Hematopoietic multipotent progenitor cell treated with erythropoietin and hydrocortisone succinate and interleukin-3 and kit ligand, for 15 days (in vitro differentiated cells): ENCODE measurements around the gene ENO4.

Experiments
- DNase-seq: peaks from one replicate; pipeline ENCODE4 v3.0.0-alpha.2; 2015; ENCODE audit warnings: low spot score

The ENO4 gene, protein sequence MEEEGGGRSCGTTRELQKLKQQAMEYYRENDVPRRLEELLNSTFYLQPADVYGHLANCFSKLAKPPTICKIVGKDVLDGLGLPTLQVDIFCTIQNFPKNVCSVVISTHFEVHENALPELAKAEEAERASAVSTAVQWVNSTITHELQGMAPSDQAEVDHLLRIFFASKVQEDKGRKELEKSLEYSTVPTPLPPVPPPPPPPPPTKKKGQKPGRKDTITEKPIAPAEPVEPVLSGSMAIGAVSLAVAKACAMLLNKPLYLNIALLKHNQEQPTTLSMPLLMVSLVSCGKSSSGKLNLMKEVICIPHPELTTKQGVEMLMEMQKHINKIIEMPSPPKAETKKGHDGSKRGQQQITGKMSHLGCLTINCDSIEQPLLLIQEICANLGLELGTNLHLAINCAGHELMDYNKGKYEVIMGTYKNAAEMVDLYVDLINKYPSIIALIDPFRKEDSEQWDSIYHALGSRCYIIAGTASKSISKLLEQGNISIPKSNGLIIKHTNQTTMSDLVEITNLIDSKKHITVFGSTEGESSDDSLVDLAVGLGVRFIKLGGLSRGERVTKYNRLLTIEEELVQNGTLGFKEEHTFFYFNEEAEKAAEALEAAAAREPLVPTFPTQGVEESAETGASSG

DNA sequence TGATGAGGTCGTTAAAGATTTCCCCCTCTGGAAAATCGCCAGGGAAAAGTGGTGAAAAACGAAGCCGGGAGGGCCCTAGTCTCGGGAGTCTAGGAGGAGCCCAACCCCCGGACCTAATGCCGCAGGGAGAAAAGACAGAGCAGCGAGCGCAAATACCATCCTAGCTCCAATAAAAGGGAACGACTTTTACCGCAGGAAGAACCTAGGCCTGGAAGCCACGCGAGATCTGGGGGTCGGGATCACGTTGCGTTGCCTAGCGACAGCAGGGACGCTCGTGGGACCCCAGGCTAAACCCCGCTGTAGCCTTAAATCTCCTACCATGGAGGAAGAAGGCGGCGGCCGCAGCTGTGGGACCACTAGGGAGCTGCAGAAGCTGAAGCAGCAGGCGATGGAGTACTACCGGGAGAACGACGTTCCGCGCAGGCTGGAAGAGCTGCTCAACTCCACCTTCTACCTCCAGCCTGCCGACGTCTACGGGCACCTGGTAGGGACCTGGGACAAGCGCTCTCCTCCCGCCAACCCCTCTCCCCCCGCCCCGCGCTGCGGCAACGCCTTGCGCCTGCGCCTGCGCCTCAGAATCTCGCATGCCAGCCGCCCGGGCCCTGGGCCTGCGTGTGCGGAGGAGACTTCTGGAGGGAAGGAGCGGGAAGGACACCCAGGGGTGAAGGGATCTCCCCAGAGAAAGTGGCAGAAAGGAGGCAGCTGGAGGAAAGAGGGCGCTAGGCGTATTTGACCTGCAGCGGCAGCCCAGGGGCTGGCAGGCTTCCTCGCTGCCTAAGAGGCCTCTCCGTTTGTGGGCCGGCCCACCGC is at the start of gene ENO4:
ENO4 (plus strand) TSS at position 252 of the 810 bp plus-strand sequence; CDS start at position 320, 68 bp downstream.
- no peak for DNase-seq

DNA sequence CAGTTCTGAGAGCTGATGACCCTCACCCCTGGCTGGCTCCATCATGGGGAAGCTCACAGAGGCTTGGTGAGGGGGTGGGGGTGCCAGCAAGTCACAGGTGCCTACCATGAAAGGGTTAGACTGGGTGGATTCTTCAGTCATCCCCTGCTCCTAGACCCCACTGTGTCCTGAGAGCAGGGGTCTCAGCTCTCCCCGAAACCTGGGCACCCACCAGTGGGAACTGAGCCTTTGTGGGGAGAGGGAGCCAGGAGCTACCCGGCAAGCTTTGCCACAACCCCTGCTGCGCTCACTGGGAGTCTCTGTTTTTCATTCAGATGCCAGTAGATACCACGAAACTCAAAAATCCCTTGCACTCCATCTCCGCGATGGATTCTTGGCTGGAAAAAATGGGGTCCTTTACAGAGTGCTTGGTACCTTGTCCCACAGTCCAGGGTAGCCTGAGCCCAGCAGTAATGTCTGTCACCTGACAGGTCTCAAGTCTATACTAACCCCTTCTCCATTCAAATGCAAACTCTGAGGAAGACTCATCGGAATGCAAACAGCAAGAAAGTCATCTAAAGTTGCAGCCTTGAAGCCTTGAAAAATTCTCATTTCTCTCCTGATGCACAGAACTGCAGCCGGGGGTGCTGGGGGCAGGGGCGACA is 48.9 kb upstream of the ENO4 start:
- no peak for DNase-seq

DNA sequence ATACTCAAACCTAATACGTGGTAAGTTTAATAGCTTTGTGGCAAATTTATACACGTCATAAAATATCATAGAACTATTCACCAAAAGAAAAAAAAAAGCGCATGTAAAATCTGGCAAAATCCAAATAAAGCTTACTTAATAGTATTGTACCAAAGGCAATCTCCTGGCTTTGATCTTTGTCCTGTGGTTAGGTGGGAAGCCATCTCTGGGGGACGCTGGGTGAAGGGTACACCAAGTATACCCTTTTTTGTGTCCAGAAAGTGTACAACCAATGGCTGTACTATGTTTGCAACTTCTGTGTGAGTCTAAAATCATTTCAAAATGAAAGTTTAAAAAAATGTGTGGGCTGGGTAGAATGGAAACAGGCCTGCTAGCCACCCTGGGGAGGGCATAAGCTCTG is 47.6 kb upstream of the ENO4 start:
- no peak for DNase-seq

DNA sequence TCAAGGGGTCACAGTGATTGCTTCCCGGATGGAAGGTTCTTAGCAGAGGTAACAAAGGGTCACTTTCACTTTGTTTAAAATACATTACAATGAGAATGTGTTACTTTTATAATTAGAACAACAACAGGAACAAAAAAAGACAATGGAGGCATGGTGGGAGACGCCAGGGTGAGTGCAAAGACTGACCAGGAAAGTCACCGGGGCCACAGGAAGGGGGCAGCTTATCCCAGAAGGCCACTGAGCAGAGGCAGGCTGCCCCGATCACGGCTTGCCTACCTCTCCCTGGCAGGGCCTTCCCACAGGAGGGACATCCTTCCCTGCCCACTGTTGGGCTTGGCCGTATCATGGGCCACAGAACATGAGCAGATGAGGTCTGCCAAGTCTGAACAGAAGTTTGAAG is 46.8 kb upstream of the ENO4 start:
- no peak for DNase-seq

DNA sequence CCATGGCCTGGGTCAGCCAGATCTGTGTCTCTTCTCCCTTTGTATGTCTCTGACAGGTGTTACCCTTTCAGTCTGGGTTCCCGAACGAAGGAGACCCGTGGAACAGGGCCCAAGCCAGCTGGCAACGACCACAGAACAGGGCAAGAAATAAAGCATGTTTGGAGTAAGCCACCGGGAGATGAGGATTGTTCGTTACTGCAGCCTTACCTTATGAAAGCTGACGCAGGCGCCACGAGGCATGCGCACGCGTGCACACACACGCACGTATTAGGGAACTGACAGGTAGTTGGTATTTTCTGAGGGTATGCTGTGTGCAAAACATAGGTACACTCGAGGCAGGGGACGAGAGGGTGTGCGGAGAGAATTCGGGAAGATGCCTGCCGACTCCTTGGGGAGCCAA is 46.4 kb upstream of the ENO4 start:
- DNase-seq, result no peak

DNA sequence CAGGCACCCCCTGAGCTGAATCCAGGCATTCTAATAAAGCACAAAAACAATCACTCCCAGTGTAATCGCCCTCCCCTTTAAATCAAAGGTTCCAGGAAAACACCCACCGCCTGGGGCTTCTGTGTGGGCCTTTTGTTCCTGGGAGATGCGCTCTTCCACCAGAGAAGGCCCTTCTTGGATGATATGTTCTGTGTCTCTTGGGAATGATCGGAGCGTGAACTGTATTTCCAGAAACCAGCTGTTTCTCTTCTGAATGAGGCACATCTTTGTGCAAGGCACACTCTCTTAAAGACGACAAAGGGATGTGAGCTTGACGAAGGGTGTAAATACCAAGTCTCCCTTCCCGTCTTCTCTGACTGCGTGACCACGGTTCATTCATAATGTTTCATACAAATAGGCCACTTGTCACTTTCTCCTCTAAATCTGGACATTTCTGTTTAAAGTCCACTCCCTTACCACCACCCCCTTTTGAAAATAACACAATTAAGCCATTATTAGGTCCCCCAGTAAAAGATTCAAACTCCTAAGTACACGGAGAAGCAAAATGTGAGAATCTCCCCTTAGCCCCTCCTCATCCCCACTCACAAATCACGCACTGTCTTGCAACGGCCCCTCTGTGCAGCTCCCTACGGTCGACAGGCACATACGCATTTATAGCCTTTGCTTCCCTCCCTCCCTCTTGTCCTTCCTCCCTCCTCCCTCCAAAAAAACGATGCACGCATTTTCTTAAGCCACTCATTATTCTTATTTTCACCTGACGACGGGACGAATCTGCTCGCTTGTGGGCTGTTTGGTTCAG is 45.6 kb upstream of the ENO4 start:
- DNase-seq, result no peak

DNA sequence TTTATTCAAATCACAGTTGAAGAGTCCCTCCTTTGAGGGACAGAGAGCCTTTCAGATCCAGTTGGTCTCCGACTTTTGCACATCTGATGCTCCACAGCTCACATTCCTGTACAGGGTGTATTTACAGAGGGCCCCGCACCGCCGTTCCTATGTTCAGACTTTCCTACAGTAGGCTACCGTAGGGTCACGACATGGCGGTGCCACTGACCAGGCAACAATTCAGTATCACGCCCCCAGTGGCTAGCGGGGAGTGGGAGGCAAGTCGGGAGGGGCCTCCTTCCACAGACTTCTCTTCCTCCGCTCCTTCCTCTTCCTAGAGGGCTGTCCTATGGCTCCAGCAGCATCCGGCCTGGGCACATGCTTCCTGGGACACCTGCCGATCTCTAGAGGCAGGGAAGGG is 40.6 kb upstream of the ENO4 start:
- no peak for DNase-seq

DNA sequence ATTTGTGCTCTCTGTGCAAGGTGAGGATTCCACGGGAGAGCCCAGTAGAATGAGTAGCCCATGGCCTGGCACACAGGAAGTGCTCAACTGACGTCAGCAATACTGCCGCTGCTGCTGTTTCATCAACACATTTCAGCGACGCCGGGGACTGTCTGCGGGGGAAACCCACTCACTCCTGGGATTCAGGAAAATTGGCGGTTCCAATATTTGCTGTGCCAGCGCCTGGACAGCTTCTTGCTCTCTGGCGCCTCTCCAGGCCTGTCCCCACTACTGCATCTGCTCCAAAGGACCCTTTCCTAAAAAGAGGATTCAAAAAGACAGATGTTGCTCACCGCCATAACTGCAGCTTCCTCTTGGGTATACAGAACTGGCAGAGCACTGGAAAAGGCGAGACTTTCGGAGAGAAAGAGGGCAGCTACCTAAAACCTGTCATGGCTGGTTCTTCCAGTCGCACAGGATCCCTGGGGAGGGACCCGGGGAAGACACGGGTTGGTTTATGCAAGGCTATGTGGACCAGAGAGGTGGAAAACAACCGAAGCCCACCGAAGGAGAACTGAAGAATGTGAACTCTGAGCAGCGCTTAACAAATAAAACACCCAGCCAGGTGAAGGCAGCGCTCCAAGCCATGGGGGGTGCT is 39.7 kb upstream of the ENO4 start:
- no peak for DNase-seq

DNA sequence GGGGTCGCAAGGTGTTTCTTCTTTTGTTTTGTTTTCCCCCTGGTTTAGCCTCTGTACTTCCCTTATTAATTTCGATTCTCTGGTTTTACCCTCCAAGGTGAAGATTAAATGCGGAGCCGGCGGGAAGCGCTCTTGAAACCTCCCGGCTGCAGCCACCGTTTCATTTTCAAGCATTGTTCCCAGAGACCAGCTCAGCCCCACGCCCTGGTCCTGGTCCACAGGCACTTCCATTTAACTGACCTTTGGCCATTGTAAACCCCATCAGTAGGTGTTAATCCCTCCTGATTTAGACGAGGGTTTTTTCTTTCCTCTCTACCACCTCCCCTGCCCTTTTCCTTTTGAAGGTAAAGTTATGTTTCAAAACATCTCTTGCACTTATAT is 39.2 kb upstream of the ENO4 start:
- no peak for DNase-seq

DNA sequence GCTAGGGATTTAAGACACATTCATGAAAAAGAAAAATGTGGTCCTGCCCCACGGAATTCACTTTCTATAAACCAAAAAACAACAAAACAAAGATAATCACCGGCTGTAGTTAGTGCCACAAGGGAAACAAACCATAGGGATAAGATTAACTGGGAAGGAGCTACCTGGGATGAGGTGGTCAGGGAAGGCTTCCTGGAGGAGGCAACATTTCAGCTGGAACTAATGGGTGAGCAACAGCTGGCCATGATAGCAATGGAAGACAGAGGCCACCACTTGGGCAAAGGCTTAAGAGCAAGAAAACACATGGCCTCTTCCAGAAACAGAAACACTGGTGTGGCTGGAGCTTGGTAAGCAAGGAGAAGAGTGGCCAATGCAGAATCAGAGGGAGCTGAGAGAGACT is 38.4 kb upstream of the ENO4 start:
- DNase-seq, result no peak

DNA sequence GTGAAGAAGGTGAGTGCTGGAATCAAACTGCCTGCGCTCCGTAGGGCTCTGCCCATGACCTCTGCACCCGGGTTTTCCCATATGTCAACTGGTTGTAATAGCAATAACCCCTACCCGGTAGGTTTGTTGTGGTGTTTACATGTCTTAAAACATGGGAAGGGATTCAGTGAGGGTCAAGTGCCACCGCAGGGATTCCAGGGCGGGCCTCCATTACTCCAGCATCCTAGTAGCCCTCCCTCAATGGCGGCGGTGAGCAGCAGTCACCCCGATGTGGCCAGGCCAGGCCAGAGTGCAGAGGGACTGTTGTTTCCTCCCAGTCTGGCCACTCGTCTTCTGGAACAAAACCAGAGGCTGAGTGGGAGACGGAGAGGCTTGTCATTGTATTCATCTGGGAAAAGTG is 37.6 kb upstream of the ENO4 start:
- no peak for DNase-seq

DNA sequence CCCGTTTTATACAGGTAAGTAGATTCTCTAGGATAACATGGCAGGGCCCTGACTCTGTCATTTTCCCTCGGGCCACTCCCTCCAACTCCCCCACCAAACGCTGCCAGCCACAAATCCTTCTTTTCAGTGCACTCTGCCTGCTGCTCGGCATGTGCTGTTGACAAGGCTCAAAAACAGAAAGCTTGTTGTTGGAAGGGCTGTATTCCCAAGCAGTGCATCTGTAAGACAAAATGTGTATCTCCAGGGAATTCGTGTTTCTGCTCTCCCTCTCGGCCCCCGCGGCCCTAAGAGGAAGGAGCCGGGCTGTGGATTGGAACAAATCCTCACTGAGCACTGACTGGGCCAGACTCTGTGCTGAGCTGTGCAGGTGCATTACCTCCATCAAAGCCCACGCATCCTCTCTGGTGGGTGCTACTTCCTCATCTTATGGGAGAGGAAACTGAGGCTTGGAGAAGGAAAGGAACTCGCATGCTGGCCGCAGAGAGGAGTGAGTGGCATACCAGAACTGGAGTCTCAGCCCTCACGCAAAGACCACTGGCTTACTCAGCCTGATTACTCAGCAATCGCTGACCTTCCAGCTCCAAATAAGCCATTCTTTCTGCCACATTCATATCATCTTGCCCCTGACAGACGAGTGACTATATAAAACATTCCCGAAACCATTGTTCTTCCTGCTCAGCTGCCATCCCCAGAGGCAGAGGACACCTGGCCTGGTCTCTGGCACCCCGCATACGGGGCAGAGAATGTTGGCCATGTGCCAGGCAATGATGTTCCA is 33.5 kb upstream of the ENO4 start:
- DNase-seq, result no peak

DNA sequence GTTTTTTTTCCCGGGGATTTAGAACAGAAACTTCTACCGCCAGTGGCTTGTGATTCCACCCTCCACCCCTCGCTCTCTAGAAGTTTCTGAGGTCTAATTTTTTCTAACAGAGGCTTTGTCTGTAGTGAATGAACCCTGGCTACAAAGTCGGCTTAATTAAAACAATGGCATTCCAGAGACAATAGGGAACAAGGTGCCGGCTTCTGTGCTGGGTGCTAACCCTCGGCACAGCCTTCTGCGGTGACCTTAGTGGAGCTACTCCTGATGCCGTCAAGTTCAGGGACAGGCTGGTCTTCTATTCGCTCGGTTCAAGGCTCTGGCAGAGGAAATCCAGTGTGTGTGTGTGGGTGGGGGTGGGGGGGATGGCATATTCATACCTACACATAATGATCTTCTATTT is 32.1 kb upstream of the ENO4 start:
- DNase-seq, result no peak

DNA sequence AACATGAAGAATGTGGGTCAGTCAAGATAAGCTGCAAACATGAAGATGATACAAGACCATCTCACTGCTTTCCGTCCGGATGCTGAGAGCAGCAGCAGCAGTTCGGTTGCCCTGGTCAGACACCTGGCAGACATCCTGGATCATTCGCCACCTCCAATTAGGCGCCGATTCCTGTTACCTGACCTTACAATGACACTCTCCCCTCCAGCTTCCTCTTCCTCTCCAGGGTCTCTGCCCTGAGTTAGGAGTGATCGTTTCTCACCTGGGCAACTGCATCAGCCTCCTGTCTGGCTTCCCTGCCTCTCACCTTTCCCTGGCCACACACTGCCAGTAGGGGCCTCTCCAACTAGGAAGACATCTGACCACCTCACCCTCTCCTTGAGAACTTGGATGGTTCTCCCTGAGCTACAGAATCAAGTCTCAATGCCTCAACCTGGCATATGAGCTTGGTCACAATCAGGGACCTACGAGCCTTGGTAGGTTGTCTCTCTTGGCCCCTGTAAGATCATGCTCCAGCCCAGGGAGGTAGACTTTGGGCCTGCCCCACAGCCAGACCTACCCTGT is 31.4 kb upstream of the ENO4 start:
- no peak for DNase-seq

DNA sequence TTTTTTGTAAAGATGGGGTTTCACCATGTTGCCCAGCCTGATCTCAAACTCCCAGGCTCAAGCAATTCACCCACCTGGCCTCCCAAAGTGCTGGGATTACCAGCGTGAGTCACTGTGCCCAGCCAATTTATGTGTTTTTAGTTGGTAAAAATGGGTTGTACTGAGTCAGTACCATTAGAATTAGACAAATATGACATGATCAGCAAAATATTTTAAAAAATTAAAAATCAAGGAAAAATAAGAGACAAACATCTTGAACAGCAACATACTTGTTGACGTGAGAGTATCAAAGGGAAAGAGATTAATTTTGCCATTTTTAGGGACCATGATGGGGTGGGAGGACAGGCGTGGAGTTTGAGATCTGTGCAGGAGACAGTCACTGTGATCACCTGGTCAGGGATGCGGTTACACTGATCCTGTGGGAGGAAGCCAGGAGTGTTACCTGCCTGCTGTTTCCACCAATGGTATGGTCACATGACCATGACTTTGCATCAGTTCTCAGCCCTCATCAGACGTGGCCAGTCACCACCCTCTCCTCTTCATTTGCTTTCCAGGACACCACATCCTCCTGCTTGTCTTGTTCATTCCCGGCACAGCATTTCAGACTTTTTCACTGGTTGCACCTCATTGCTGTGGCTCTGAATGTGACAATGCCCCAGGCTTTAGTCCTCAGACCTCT is 29.2 kb upstream of the ENO4 start:
- no peak for DNase-seq

DNA sequence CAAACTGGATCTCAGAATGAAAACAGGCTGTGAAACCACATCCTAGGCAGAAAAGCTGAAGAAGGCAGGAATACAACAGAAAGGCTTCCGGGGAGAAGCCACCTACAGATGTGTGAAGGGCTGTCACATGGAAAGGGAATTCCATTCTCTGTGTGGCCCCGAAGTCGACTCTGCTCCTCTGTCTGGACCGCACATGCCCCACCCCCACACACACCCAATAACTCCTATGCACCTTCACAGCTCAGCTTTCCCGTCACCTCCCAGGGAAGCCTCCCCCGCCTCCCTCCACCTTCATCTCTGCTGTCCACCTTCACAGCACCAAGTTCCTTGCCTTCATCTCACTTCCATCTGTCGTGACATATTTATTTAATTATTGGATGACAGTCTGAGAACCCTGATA is 23.4 kb upstream of the ENO4 start:
- no peak for DNase-seq

DNA sequence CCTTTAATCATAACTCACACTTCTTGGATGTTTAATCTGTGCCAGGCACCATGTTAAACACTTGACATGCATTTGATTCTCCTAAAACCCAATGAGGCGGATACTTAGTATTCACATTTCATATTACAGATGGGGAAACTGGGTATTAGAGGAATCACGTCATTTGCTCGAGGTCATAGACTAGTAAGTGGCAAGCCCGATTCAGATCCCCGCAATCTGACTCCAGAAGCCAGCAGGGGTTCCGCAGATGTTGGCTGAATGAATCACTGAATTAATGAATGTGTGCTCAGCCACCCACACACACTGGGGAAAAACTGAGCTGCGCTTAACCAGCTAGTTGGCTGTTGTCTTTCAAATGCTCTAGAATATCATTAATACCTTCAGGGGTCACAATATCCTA is 22.5 kb upstream of the ENO4 start:
- DNase-seq, result no peak

DNA sequence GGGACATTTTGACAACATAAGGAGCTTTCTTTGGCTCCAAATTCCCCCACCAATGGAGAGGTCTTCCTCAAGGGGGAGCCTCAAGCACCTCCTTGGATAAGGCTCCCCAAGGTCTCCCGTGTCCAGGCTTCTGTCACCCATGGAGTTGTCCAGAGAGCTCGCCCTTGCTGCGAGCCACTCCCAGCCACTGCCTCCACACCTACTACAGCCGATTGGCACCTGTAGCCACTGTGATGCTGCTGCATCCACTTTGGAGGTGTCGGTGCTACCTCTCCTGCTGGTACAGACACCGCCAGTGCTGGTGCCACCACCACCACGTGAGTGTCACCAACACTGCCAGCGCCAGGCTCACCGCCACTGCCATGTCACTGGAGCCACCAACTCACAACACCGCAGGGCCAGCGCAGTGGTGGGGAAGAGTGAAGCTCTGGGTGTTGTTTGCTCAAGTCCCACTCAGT is 22.1 kb upstream of the ENO4 start:
- no peak for DNase-seq

DNA sequence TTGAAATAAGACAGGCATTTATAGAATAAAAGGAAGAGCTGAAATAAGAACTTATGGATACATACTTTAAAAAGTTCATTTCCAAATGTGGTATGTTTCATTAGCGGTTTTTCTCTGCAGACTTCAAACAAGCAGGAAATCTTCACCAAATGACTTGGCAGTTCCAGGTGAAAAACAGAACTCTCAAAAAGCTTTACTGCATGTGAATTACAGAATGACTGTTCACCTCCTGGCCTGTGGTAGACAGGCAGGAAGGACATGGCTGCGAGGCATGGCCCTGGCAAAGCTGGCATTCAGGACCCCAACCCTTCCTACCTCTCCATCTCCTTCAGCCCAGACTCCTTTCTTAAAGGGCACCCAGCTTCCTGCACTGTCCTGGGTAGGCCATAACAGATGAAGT is 21.2 kb upstream of the ENO4 start:
- no peak for DNase-seq
